ENCODE data around the gene CLEC10A.

- no peak for TF ChIP-seq RAD21 (IDR thresholded peaks at IDR 0.05; ENCODE audit: insufficient read depth, low read depth, low read length)
- TF ChIP-seq, protein P1, sequence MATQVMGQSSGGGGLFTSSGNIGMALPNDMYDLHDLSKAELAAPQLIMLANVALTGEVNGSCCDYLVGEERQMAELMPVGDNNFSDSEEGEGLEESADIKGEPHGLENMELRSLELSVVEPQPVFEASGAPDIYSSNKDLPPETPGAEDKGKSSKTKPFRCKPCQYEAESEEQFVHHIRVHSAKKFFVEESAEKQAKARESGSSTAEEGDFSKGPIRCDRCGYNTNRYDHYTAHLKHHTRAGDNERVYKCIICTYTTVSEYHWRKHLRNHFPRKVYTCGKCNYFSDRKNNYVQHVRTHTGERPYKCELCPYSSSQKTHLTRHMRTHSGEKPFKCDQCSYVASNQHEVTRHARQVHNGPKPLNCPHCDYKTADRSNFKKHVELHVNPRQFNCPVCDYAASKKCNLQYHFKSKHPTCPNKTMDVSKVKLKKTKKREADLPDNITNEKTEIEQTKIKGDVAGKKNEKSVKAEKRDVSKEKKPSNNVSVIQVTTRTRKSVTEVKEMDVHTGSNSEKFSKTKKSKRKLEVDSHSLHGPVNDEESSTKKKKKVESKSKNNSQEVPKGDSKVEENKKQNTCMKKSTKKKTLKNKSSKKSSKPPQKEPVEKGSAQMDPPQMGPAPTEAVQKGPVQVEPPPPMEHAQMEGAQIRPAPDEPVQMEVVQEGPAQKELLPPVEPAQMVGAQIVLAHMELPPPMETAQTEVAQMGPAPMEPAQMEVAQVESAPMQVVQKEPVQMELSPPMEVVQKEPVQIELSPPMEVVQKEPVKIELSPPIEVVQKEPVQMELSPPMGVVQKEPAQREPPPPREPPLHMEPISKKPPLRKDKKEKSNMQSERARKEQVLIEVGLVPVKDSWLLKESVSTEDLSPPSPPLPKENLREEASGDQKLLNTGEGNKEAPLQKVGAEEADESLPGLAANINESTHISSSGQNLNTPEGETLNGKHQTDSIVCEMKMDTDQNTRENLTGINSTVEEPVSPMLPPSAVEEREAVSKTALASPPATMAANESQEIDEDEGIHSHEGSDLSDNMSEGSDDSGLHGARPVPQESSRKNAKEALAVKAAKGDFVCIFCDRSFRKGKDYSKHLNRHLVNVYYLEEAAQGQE (IDR thresholded peaks at IDR 0.05; ENCODE audit: low read depth, low read length) = no peak
- no peak for TF ChIP-seq CTCF (IDR thresholded peaks at IDR 0.05 in 2 of 3, conservative IDR thresholded peaks at IDR 0.05 in 1 of 3; ENCODE audit: control insufficient read depth in 2 of 3, extremely low read depth in 1 of 3, insufficient read depth in 1 of 3, low read depth in 3 of 3, low read length in 3 of 3)
- TF ChIP-seq EZH2 (IDR thresholded peaks at IDR 0.05; ENCODE audit: borderline replicate concordance, control insufficient read depth, low read depth, low read length) = no peak
Observed at GRCh38 chr17:7067198-7067597, 12.9 kb downstream of the CLEC10A start.
